GM12872 (cell line): ENCODE data around the gene GSTA2.

Experiments used
- CTCF ChIP-seq: IDR thresholded peaks from 3 replicates; pipeline ENCODE4 v1.5.1; 2011; ENCODE audit warnings: low read depth, mild to moderate bottlenecking, low read length, moderate library complexity; ENCODE audit not compliant: insufficient read depth

GSTA2 gene

GRCh38 chr6:52707963-52708680 lies 55.2 kb downstream of the GSTA2 start:
- TF ChIP-seq CTCF = no peak

GRCh38 chr6:52706001-52706400 lies 57.3 kb downstream of the GSTA2 start:
- no peak for TF ChIP-seq CTCF

GRCh38 chr6:52704060-52704459 lies 59.2 kb downstream of the GSTA2 start:
- TF ChIP-seq CTCF = no peak
